H54 (cell line): ENCODE measurements around the gene SDSL.

ENCODE experiments used
- DNase-seq: peaks from one replicate; pipeline ENCODE4 v3.0.0; 2011; ENCODE audit warnings: low spot score, mixed read lengths; ENCODE audit not compliant: insufficient read length
- FAIRE-seq: peaks from 3 replicates; lab custom pipeline; 2011; peaks lifted over from hg19 to GRCh38; lab: Jason Lieb, UNC
- POLR2A ChIP-seq: IDR thresholded peaks from 2 replicates; pipeline ENCODE4 v1.6.1; 2011; ENCODE audit warnings: low read depth, mild to moderate bottlenecking, low read length

The SDSL gene

GRCh38 chr12:113420996-113421595 is 1.1 kb upstream of the SDSL start:
- no peak for TF ChIP-seq POLR2A
- FAIRE-seq (no peak), DNase-seq (no peak)

- DNase-seq (no peak), FAIRE-seq (no peak)
- TF ChIP-seq POLR2A, result no peak
Observed at GRCh38 chr12:113422886-113423669, 898 bp downstream of the SDSL start.

- FAIRE-seq (no peak), DNase-seq (no peak)
- TF ChIP-seq POLR2A, result no peak
Observed at GRCh38 chr12:113424456-113424855, 2.3 kb downstream of the SDSL start.

- no peak for FAIRE-seq
- TF ChIP-seq POLR2A, result no peak
- no peak for DNase-seq
Observed at GRCh38 chr12:113424915-113425823, 3.0 kb downstream of the SDSL start.

- no peak for TF ChIP-seq POLR2A
- DNase-seq (no peak), FAIRE-seq (no peak)
Observed at GRCh38 chr12:113425960-113426453, 3.8 kb downstream of the SDSL start.

- FAIRE-seq (no peak), DNase-seq (no peak)
- no peak for TF ChIP-seq POLR2A
Observed at GRCh38 chr12:113427882-113428281, 5.7 kb downstream of the SDSL start.

- TF ChIP-seq POLR2A, result no peak
- DNase-seq, result no peak
- no peak for FAIRE-seq
Observed at GRCh38 chr12:113428482-113428881, 6.3 kb downstream of the SDSL start.

- DNase-seq (no peak), FAIRE-seq (no peak)
- no peak for TF ChIP-seq POLR2A
Observed at GRCh38 chr12:113432986-113433385, 10.8 kb downstream of the SDSL start.

GRCh38 chr12:113435367-113435766 is 13.2 kb downstream of the SDSL start:
- FAIRE-seq (no peak), DNase-seq (no peak)
- no peak for TF ChIP-seq POLR2A

- FAIRE-seq (no peak), DNase-seq (no peak)
- TF ChIP-seq POLR2A, result no peak
Observed at GRCh38 chr12:113436586-113436985, 14.4 kb downstream of the SDSL start.

- no peak for FAIRE-seq
- TF ChIP-seq POLR2A, result no peak
- no peak for DNase-seq
Observed at GRCh38 chr12:113436993-113437728, 15.0 kb downstream of the SDSL start.

- TF ChIP-seq POLR2A, result no peak
- DNase-seq, result no peak
- FAIRE-seq, result no peak
Observed at GRCh38 chr12:113437729-113438100, 15.5 kb downstream of the SDSL start.
